Small intestine (tissue), 7 donors: ENCODE measurements around the gene GNAS. TPM values are rescaled to one million over a fixed set of nuclear protein-coding genes. Genes with fewer than 3 reads are reported as not detected.
A peak's percentile ranks its signal among the peaks of the same experiment; 100 is the strongest.

ENCODE experiments used
- DNase-seq, 2 donors: peaks; one replicate each; pipeline versions ENCODE4 v3.0.0 to v3.0.0-alpha.2; 2013
- FAIRE-seq: peaks from 2 replicates; lab custom pipeline; 2012; peaks lifted over from hg19 to GRCh38; lab: Jason Lieb, UNC
- H3K27ac ChIP-seq, 3 donors: one replicate each; pipeline ENCODE4 v1.5.1; 2013; ENCODE audit warnings: low read length in 2 of 3, mild to moderate bottlenecking in 2 of 3, control low read depth in 1 of 3, inconsistent platforms in 1 of 3, low read depth in 1 of 3, moderate library complexity in 1 of 3
- H3K27me3 ChIP-seq, 3 donors: one replicate each; pipeline ENCODE4 v1.6.1; 2013; ENCODE audit warnings: low read length in 3 of 3, inconsistent platforms in 1 of 3; ENCODE audit not compliant: control insufficient read depth in 3 of 3, insufficient read depth in 3 of 3
- H3K36me3 ChIP-seq, 3 donors: one replicate each; pipeline ENCODE4 v1.6.1; 2013; ENCODE audit warnings: low read length in 3 of 3, inconsistent platforms in 1 of 3, low read depth in 1 of 3, mild to moderate bottlenecking in 1 of 3, moderate library complexity in 1 of 3; ENCODE audit not compliant: control insufficient read depth in 3 of 3, insufficient read depth in 2 of 3
- H3K4me1 ChIP-seq, 3 donors: one replicate each; pipeline ENCODE4 v1.6.1; 2013; ENCODE audit warnings: low read length in 2 of 3, inconsistent platforms in 1 of 3, low read depth in 1 of 3, mild to moderate bottlenecking in 1 of 3, moderate library complexity in 1 of 3; ENCODE audit not compliant: control insufficient read depth in 3 of 3, insufficient read depth in 2 of 3
- H3K4me3 ChIP-seq, 3 donors: one replicate each; pipeline ENCODE4 v1.5.1; 2013; ENCODE audit warnings: low read length in 3 of 3, control low read depth in 1 of 3, inconsistent platforms in 1 of 3, low read depth in 1 of 3, mild to moderate bottlenecking in 1 of 3, moderate library complexity in 1 of 3
- H3K9me3 ChIP-seq, 2 donors: one replicate each; pipeline ENCODE4 v1.6.1; 2013; ENCODE audit warnings: low read depth in 1 of 2, low read length in 1 of 2; ENCODE audit not compliant: control insufficient read depth in 2 of 2, insufficient read depth in 1 of 2
- WGBS, 3 donors: extraction: QIAGEN DNeasy Blood & Tissue Kit; methylation state at CpG; one replicate each; pipeline ENCODE4 v1.1.7; 2013; 5-methylcytosine and 5-hydroxymethylcytosine counted together
- polyA plus RNA-seq, 4 donors: library from polyadenylated mRNA; stranded (reverse) in 3 of 4; unstranded in 1 of 4; fragments of 200-250 nt in 3 of 4; fragments of 120-200 nt in 1 of 4; gene quantifications; one replicate each; pipeline versions ENCODE4 v1.2.1 to v1.2.3, GENCODE V29; 2013
- donor health status: healthy with polysubstance abuse.
- donor health status: control.
- donor health status: control.
- donor health status: Bipolar disorder and iron deficiency.
- donor health status: healthy.

Gene GNAS
- polyA plus RNA-seq, 4 donors = 493 to 875 (median 655) TPM

DNA sequence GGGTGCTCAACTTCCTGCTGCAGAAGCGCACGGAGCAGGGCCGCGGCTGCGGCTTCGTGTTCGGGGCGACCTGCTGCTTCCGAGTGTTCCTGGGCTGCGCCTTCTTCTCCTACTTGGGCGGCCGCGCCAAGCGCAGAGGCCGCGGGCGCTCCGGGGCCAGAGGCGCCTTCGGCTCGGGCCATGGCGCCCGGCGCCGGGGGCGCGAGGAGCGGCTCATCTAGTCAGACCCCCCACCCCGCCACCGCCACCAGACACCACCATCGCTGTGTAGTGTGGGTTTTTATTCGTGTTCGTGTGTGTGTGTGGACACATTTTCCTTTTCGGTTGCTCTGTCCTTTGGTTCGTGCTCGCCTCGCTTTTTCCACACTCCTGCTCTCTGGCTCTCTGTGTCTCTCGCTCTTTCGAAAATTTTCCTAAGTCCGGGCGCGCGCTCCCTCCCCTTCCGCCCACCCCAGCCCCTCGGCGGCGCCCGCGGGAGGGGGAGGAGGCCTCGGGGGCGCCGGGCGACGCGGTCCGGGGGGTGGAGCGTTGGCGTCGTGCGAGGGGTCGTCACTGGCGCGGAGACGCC lies 38.1 kb downstream of the GNAS start:
- H3K9me3 ChIP-seq = no peaks in the 10 kb centered on the region
- DNase-seq = peak; percentile 59 to 90
- peaks cover 0 to 7% (median 5%) of the 10 kb centered on the region in 3 donors for H3K4me1 ChIP-seq
- no peak for FAIRE-seq
- H3K4me3 ChIP-seq = peak overlapping the region; percentile 52 to 99 (median 95)
- peak overlapping the region; percentile 92 to 97 (median 93) for H3K27ac ChIP-seq
- H3K27me3 ChIP-seq = no peaks in the 10 kb centered on the region
- 0 to 1% (median 1%) methylated on average over 34 to 64 of the region's 64 CpGs for WGBS, 3 donors
- peaks cover 0 to under 1% (median 0%) of the 10 kb centered on the region in 3 donors for H3K36me3 ChIP-seq

GRCh38 chr20:58891086-58891717 lies 38.7 kb downstream of the GNAS start:
- H3K27me3 ChIP-seq = no peaks in the 10 kb centered on the region
- FAIRE-seq (no peak), DNase-seq (peak; percentile 76 to 88)
- H3K36me3 ChIP-seq = peaks cover 0 to 5% (median 0%) of the 10 kb centered on the region in 3 donors
- no peaks in the 10 kb centered on the region for H3K9me3 ChIP-seq
- 0 to 1% (median 0%) methylated on average over 2 to 103 of the region's 105 CpGs for WGBS, 3 donors
- peak overlapping the region; percentile 92 to 98 (median 98) for H3K27ac ChIP-seq
- H3K4me1 ChIP-seq = peaks cover 0 to 8% (median 6%) of the 10 kb centered on the region in 3 donors
- H3K4me3 ChIP-seq = peak overlapping the region; percentile 95 to 99 (median 95)

GRCh38 chr20:58891718-58892140 lies 39.2 kb downstream of the GNAS start:
- peak overlapping the region; percentile 92 to 98 (median 98) for H3K27ac ChIP-seq
- no peaks in the 10 kb centered on the region for H3K9me3 ChIP-seq
- H3K36me3 ChIP-seq = peaks cover 0 to 7% (median 0%) of the 10 kb centered on the region in 3 donors
- H3K4me1 ChIP-seq = peaks cover 0 to 8% (median 7%) of the 10 kb centered on the region in 3 donors
- WGBS, 3 donors = 1 to 2% (median 1%) methylated on average over 8 to 55 of the region's 55 CpGs
- no peak for FAIRE-seq
- H3K27me3 ChIP-seq = no peaks in the 10 kb centered on the region
- peak in 1 of 2 donors; percentile 74 for DNase-seq
- peak overlapping the region; percentile 95 to 99 (median 95) for H3K4me3 ChIP-seq

DNA sequence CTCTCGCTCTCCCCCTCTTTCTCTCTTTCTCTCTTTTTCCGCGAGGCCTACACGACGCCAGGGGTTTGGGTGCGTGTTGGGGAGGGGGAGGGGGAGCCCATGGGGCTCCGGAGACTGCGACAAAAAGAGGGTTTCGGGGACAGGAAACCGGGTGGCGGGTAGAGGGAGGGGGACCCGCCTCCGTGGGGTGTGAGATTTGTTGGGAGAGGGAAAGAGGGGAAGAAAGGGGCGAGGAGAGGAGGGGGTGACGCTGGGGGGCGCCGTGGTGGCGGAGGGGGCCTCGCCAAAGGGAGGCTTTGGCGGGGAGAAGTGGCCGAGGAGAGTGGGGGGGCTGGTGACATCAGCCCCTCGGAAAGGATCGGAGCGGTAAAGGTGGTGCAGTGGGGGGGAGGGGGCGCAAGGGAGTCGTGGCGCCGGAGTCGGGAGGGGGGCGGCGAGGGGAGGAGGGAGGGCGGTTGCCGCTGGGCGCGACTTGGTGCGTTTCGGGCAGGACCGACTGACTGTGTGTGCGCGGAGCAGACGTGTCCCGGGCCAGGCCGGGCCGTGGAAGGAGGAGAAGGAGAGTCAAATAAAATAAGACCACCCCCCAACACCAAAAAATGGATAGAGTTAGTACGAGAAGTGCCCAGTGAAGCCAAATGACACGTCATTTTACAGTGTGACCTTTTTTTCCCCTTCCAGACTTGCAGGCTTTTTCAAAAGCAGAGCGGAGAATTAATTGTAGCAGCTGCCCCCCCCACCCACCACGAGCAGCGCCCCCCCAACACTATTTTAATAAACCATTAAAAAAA lies 39.8 kb downstream of the GNAS start:
- 1 to 2% (median 1%) methylated on average over 28 to 49 of the region's 49 CpGs for WGBS, 3 donors
- no peaks in the 10 kb centered on the region for H3K27me3 ChIP-seq
- peak overlapping the region; percentile 92 to 98 (median 96) for H3K27ac ChIP-seq
- no peaks in the 10 kb centered on the region for H3K9me3 ChIP-seq
- H3K4me1 ChIP-seq = peaks cover 0 to 8% (median 8%) of the 10 kb centered on the region in 3 donors
- H3K36me3 ChIP-seq = peaks cover 0 to 7% (median 0%) of the 10 kb centered on the region in 3 donors
- peak overlapping the region; percentile 95 to 99 (median 95) for H3K4me3 ChIP-seq
- DNase-seq (peak; percentile 58 to 79), FAIRE-seq (no peak)

DNA sequence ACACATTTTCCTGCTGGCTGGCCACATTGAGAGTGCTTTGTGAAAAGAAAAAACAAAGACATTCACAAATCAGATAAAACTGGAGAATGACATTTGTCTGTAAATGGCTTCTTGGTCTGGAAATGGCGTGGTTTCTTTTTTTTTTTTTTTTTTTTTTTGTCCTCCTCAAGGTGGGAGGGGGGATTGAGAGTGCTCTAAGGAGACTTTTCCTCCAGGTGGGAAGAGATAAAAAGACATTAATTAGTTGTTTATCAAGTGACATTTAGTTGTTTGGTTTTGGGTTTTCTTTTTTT lies 40.4 kb downstream of the GNAS start:
- Histone ChIP-seq H3K4me3 (peak overlapping the region; percentile 95 to 99 (median 95)), H3K36me3 (peaks cover 0 to 7% (median 3%) of the 10 kb centered on the region in 3 donors), H3K4me1 (peaks cover 0 to 12% (median 8%) of the 10 kb centered on the region in 3 donors), H3K9me3 (no peaks in the 10 kb centered on the region), H3K27me3 (no peaks in the 10 kb centered on the region), H3K27ac (peak overlapping the region; percentile 92 to 98 (median 96))
- FAIRE-seq (no peak), DNase-seq (no peak)
- WGBS, 3 donors = 0 to 3% (median 0%) methylated on average over 1 of the region's 1 CpG

DNA sequence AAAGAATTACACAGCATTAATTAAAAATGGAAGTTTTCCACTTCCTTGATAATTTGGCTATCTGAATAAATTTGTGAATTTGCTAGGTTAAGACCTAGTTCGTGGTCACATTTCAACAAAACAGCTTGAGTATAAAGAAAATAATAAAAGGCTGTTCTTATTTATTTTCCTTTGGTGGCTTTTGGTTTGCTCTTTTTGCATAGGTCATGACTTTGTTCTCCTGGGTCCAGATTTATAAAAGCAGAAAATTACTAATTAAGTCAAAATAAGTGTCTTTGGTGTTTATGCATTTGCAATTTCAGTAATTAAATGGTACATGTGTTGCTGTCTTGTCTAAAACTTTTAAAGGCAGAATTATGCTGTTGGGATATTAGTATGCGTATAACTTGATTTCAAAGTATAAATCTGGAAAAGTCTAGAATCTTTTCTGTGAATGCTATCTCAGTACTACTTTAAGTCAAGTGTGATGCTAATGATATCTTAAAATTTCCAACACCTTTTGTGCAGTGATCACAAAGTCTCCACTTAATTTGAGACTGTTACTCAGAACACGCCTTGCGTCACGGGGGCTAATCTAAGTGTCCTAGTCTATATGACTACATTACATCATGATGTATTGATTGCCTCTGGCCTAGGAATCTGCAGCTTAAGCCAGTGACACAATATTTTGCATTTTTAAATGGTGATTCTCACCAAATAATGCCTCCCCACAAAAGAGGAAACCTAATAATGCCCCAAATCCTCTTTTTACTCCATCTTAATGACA lies 41.0 kb downstream of the GNAS start:
- peak overlapping the region in 1 of 3 donors; percentile 95 for H3K4me3 ChIP-seq
- WGBS, 3 donors = 32 to 43% (median 34%) methylated on average over 5 of the region's 5 CpGs
- peak; percentile 52 to 59 for DNase-seq
- peaks cover 0 to 12% (median 8%) of the 10 kb centered on the region in 3 donors for H3K4me1 ChIP-seq
- no peaks in the 10 kb centered on the region for H3K9me3 ChIP-seq
- H3K27me3 ChIP-seq = no peaks in the 10 kb centered on the region
- FAIRE-seq = no peak
- H3K36me3 ChIP-seq = peaks cover 0 to 8% (median 5%) of the 10 kb centered on the region in 3 donors
- H3K27ac ChIP-seq = peak overlapping the region in 2 of 3 donors; percentile 44 to 98

- no peak for FAIRE-seq
- H3K27ac ChIP-seq = no peak overlapping the region
Measured at GRCh38 chr20:58894652-58895447, 42.3 kb downstream of the GNAS start.

More at GRCh38 chr20:58894652-58895447, 42.3 kb downstream of the GNAS start:
- H3K4me1 ChIP-seq = peaks cover 0 to 12% (median 8%) of the 10 kb centered on the region in 3 donors
- no peak overlapping the region for H3K4me3 ChIP-seq
- WGBS, 3 donors = 29 to 43% (median 31%) methylated on average over 5 of the region's 5 CpGs
- no peaks in the 10 kb centered on the region for H3K27me3 ChIP-seq
- H3K9me3 ChIP-seq = no peaks in the 10 kb centered on the region
- DNase-seq = no peak
- H3K36me3 ChIP-seq = peaks cover 3 to 14% (median 8%) of the 10 kb centered on the region in 3 donors
